ENCODE measurements around the gene VPS13D.

VPS13D gene

DNA sequence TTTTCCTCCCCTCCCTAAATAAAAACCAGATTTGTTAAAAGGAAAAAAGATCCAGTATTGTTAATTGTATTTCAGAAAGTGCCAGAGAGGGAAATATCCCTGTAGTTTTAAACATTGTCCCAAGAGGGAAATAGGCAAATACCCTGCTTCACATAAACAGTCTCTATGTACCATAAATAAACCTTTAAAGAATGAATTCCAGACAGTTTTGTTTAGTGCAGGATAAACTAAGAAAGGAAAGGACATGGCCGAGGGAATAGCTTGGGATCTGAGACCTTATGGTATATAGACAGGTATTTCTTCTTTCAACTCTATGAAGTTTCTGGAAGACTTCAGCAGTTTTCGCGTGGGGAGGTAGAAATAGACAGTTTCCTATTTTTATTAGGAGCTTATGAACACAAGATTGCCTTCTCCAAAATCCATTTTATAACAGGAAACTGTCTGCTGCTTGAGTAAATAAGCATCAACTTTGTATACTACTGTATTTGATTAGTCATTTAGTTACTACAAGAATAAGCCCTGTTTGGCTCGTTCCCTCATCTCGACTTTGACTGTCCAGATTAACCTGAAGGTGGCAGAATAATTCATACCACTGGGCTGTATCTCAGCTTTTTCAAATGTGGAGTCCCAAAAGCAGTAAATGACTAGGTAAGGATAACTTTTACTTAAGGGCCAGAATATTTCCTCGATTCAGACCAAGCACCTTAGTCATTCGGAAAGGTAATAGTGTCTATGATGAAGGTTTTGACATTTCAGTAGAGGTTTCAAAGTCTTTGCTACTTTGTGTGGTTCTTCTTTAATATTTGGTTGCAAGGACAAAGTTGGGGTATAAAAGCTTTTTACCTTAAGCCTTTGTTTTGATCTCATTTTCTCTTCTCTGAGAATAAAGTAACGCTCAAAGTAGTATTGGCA is 177.5 kb downstream of the VPS13D start:
- H3K4me3 ChIP-seq (replicated peaks in 1 of 2; ENCODE audit: low read depth in 2 of 2, low read length in 2 of 2): no peak overlapping the region
- DNase-seq (ENCODE audit: low read depth in 2 of 2): peak; percentile 69 to 78
- TF ChIP-seq, protein P1, sequence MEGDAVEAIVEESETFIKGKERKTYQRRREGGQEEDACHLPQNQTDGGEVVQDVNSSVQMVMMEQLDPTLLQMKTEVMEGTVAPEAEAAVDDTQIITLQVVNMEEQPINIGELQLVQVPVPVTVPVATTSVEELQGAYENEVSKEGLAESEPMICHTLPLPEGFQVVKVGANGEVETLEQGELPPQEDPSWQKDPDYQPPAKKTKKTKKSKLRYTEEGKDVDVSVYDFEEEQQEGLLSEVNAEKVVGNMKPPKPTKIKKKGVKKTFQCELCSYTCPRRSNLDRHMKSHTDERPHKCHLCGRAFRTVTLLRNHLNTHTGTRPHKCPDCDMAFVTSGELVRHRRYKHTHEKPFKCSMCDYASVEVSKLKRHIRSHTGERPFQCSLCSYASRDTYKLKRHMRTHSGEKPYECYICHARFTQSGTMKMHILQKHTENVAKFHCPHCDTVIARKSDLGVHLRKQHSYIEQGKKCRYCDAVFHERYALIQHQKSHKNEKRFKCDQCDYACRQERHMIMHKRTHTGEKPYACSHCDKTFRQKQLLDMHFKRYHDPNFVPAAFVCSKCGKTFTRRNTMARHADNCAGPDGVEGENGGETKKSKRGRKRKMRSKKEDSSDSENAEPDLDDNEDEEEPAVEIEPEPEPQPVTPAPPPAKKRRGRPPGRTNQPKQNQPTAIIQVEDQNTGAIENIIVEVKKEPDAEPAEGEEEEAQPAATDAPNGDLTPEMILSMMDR (IDR thresholded peaks at IDR 0.05; ENCODE audit: low read depth, low read length): peak; percentile 50

DNA sequence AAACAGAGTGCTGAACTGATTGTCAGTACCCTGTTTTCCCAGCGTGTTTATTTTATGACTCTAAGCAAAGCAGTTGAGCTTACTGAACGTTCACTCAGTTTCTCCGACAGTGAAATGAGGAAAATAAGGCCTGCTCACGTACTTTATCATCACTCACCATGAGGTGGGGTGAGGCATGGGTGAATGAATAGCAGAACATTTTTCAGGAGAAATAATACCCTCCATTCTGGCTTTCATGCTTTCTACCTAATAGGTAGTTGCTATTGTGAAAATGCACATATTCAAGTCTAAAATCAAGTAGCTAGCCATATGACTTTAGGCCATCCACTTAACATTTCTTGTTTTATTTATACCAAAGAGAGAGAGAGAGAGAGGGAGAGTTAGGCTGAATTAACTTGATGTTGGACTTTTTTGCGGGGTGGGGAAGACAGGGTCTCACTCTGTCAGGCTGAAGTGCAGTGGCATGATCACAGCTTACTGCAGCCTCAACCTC is 178.2 kb downstream of the VPS13D start:
- DNase-seq (ENCODE audit: low read depth in 2 of 2): no peak
- TF ChIP-seq, protein P1 (IDR thresholded peaks at IDR 0.05; ENCODE audit: low read depth, low read length): no peak
- H3K4me3 ChIP-seq (replicated peaks in 1 of 2; ENCODE audit: low read depth in 2 of 2, low read length in 2 of 2): no peak overlapping the region

DNA sequence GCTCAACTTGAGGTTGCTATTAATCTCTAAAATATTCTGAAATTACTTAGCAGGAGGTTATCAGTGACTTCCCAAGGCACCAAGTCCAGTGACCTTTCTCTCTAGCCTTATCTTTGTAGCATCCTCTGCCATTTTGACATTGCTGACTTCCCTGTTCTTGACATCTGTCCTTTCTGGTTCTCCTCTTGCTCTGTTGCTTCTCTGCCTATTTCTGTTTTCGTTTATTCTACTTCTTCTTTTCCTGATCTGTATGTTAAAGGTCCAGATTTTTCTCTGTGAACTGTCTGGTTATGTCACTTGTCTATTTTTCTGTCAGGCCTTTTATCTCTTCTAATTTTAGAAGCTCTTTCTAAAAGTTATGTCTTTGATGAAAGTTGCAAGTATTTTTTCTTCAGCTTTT is 178.8 kb downstream of the VPS13D start:
- TF ChIP-seq, protein P1 (IDR thresholded peaks at IDR 0.05; ENCODE audit: low read depth, low read length): no peak

DNA sequence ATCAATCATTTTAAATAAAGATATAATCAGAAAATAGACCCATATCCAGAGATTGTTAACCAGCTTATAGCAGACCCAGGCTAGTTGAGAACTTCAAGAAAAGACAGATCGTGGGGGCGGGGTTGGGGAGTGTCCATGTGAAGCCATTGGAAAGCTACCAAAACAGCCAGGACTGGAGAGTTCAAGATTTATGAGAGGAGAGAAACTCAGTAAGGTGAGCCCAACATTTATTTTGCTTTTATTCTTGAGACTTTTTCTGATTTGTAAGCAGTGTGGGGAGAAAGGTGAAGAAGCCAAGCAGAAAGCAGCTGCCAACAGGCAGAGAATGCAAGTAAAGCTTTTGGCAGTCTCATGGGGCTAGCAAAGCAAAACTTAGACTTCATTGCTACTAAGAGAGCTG is 179.9 kb downstream of the VPS13D start:
- no peak overlapping the region for H3K4me3 ChIP-seq (replicated peaks in 1 of 2; ENCODE audit: low read depth in 2 of 2, low read length in 2 of 2)
- TF ChIP-seq, protein P1 (IDR thresholded peaks at IDR 0.05; ENCODE audit: low read depth, low read length): no peak
- DNase-seq (ENCODE audit: low read depth in 2 of 2): peak in 1 of 2 donors; percentile 23

More for the DNA sequence above, 178.8 kb downstream of the VPS13D start:
- no peak for DNase-seq (ENCODE audit: low read depth in 2 of 2)
- no peak overlapping the region for H3K4me3 ChIP-seq (replicated peaks in 1 of 2; ENCODE audit: low read depth in 2 of 2, low read length in 2 of 2)

- TF ChIP-seq, protein P1 (IDR thresholded peaks at IDR 0.05; ENCODE audit: low read depth, low read length): no peak
- DNase-seq (ENCODE audit: low read depth in 2 of 2): no peak
- H3K4me3 ChIP-seq (replicated peaks in 1 of 2; ENCODE audit: low read depth in 2 of 2, low read length in 2 of 2): no peak overlapping the region
Measured at GRCh38 chr1:12410351-12410750, 180.5 kb downstream of the VPS13D start.

- DNase-seq (ENCODE audit: low read depth in 2 of 2): no peak
- no peak overlapping the region for H3K4me3 ChIP-seq (replicated peaks in 1 of 2; ENCODE audit: low read depth in 2 of 2, low read length in 2 of 2)
- TF ChIP-seq, protein P1 (IDR thresholded peaks at IDR 0.05; ENCODE audit: low read depth, low read length): no peak
Measured at GRCh38 chr1:12411098-12411497, 181.3 kb downstream of the VPS13D start.
